ENCODE data around the gene AOAH.

- TF ChIP-seq POLR2A (IDR thresholded peaks at IDR 0.05) (no peak), EP300 (IDR thresholded peaks at IDR 0.05) (no peak)
These were observed 14.0 kb downstream of the AOAH start for GRCh38 chr7:36710186-36710791.

Data from sigmoid colon (tissue), 4 donors.